NOMO-1 treated with DMSO at 0.1 percent for 48 hours (cell line): ENCODE measurements around the gene PPP3CA.
A peak's percentile ranks its signal among the peaks of the same experiment; 100 is the strongest.

Source experiments
- DNase-seq: peaks from one replicate; lab custom pipeline; 2025; ENCODE audit not compliant: unreplicated experiment; lab: John Stamatoyannopoulos, UW

Gene PPP3CA

DNA sequence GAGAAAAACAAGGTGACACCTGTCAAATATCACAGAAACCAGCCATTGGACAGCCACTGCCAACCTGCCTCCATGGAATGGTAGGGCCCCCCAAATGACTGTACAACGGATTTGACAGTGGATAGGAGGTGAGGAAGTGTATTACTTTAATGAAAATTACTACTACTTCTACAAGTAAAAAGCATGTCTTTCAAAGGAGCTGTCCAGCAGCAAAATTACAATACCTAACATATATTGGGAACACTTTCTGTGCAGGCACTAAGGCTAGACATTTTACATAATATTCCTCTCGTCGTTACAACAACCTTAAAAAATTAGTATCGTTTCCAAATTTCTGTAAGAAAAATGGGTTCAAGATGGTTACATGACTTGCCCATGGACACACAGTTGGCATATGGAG is 14.9 kb downstream of the PPP3CA start:
- no peak for DNase-seq

DNA sequence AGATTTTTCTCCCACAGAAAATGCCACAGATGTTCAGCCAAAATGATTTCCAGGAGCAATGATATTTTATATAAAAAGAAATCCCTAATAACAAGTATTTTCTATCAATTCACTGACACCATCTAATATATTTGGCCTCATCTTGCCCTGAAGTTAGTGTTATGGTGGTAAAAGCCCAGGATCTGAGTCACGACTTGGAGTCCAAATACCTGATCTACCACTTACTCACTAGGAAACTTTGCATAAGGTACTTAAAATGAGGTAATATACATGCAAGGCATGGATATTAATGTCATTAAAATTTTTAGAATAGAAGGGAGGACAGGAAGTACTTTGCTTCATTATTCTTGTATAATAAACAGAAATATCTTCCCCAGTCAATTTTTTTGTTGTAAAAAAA is 16.3 kb downstream of the PPP3CA start:
- no peak for DNase-seq

DNA sequence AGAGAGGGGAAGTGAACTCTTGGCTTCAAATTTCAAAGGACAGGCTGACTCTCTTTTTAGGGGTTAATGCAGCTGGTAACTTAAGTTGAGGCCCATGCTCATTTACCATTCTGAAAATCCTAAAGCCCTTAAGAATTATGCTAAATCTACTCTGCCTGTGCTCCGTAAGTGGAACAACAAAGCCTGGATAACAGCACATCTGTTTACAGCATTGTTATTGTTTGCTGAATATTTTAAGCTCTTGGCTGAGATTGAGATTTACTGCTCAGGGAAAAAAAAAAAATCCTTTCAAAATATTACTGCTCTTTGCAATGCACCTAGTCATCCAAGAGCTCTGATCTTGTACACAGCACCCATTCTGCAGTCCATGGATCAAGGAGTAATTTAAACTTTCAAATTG is 17.7 kb downstream of the PPP3CA start:
- DNase-seq: no peak

DNA sequence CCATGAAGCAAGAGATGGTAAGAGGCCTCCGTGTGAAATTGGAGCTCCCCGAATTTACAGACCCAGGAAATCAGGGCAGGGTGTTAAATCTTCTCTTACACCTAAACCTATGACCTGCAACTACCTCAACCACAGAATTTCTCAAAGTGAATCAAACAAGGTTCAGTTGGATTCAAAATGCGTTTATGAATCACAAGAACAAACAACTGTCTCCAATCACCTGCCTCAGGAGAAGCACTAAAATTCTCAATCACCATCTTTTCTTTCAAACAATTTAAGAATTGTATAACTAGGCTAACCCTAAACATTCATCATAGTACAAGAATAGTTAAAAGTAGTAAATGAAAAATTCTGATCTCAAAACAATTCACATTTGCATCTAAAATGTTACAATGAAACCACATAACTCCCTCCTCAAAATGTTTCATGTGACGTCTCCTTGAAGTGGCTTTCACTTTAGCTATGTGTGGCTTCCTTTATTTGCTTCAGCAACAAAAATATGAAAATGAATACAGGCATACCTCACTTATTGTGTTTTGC is 19.2 kb downstream of the PPP3CA start:
- DNase-seq: no peak

DNA sequence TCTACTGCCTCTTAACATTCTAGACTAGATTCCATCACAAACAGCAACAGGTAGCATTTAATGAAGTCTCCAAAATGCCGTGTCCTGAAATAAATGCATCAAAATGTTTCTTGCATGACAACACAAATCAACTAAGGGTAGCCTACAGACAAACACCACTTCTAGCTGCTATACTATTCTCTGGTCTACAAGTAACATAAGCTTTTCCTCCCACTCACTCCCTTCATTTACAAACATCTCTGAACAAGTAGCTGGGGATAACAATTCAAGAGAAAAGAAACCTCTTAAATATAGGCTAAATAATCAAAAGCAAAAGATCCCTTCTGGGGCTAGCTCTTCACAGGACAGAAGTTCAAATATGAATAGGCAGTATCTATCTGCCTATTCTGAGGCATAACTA is 20.8 kb downstream of the PPP3CA start:
- no peak for DNase-seq

DNA sequence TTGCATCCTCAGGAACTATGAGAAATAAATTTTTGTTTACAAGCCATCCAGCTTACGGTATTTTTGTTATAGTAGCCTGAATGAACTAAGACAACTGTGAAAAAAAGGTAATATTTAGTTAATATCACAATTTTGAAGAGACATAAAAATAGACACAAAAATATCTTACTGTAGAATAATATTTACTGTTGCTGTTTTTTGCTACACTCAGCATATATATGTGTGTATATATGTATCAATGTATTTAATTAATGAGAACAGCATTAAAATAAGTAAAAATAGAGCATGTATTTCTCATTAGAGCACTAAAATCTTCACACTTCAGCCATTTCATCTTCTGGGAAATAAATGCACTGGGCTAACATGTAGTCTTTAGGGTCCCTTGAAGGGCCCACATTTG is 24.6 kb downstream of the PPP3CA start:
- DNase-seq: no peak

DNA sequence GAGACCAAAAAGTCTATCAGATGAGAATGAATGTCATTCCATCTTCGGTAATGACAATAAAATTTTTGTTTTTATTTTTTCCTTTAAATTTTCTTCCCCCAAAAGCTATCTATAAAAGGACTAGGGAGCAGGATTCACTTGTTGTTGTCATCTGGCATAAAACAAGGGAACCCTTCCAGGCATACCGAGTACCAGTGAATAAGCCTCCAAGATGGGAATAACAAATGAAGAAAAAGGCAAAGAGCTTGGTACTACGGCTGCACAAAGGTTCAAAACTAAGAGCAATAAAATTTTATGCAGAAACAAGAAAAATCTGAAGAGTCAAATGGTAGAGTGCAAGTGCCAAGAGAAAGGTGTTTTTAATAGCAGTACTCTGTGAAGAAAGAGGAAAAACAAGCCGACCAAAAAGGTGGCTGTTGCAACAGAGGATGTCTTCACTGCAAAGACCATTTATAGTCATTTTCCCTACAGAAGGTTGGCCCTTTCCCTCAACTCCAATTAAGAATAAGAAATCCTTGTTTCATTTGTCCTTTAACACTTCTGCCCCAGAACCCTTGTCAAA is 25.8 kb downstream of the PPP3CA start:
- DNase-seq: peak; percentile 27

DNA sequence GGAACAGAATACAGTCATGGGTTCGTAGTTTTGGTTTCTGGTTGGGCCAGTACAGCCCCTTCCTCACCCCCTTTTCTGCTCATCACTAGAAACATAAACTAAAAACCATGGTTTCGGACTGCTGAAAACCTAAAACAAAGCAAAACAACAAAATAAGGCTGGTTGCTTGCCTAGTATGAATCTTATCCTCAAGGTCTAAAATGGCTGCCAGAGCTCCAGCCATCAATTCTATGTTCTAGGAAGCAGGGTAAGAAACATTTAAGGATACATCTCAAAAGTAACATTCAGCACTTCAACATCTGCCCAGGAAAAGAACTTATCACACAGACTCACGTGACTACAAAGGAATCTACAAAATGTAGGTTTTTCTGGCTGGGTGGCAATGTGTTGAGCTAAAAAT is 31.5 kb downstream of the PPP3CA start:
- DNase-seq: no peak

DNA sequence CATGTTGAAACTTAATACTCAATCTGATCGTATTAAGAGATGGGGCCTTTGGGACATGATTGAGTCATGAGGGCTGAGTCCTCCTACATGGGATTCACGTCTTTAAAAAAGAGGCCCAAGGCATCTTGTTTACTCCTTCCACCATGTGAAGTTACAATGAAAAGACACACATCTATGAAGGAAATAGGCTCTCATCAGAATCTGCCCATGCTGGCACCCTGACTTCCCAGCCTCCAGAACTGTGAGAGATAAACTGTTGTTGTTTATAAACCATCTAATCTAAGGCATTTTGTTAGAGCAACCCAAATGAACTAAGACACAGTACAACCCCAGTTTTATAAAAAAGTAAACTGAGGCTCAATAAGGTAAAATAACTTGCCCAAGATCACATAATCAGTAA is 32.3 kb downstream of the PPP3CA start:
- DNase-seq: no peak

DNA sequence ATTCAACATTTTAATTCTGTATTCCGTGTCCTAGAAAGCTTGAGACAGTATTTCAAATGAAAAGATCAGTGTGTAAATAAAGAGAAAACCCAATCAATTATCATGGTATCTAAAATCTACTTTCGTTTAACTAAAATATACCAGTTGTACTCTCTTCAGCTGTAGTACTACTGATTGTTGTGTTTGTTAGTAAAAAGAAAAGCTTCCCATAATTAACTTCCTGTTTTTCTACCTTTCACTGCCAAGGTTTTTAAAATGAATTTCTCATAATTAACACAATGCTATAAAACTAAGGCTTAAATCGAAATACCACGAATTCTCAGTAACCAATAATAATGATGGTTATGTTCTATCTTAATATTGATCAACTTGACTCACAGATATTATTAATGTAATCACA is 37.4 kb downstream of the PPP3CA start:
- peak; percentile 41 for DNase-seq

DNA sequence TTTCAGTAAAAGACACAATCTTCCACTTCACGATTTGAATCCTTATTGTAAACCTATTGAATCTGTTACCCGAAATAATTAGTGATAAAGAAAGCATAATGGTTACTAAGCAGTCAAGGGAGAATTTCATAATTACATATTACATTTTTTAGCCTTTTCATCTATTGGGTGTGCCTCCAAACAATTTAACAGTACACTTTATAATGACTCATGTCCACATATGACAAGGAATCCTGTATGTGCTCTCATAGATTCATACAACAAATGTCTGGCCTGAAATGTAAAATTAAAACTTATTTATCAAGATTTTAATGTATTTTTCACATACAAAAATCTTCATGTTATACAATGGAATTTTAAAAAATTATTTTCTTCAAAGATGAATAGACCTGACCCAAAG is 39.4 kb downstream of the PPP3CA start:
- DNase-seq: no peak

DNA sequence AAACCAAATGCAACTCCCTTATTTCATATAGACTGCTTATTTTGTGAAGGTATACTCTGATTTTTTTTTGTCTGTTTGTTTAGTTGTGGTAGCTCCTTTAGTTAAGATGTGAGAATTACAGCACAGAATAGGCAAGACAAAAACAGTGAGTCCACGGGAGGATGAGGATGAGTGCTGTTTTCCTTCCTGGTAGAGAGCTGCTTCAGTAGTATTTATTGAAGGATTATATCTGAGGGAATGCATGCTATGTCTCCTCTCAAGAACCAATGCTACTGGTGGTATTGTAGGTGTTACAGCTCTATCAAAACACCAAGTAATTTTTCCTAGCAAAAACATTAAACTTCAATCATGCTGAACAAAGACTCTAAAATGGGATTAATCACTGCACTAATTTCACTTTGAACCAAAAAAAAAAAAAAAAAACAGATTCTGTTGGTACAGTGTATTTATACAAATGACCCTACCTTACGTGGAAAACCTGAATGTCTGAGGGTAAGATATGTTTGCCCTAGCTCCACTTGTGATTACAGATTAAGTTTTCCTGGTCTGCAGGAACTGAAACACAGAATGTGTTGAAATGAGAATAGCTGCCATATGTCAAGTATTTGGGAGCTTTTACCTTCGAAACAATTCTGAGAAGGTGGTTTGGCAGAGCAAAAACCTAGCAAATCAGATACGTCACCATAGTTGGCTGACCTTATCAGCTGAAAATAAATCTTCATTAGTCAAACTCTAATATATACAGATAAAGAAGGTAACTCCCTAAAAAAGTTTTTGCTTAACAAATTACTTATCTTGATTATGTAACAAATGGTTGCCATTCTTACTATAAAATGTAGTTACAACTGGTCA is 40.3 kb downstream of the PPP3CA start:
- no peak for DNase-seq

DNA sequence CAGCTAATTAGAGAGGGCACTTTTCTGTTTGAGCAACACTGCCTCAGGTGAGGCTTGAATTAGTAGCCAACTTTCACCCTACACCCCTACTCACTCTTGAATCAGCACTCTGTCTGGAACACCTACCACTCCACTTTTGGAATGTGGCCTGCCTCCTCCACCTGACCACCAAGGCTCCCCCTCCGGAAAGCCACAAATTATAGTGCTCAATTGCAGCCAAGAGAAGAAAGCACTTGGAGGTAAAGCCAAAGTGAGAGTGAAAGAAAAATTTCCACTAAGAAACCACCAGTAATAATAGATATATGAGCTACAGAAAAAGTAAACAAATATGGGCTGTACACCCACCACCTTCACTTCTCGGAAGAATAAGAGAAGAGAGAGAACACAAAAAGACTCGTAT is 41.1 kb downstream of the PPP3CA start:
- DNase-seq: no peak

DNA sequence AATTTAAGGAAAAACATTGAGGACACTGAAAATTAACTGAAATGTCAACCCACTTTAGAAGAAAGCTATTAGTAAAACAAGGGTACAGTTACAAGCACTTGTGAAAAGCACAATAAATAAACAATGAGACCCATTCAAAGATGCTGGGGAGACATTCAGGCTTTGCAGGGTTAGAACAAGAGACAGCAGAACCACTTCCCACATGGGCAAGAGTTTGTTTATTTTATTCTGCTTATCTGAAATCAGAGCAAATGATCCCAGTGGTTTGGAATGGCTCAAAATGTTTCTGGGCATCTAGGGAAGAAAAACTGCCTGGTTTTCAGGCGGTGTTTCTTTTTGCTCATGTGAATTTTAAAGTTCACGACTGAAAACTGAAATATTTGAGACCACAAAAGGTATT is 42.4 kb downstream of the PPP3CA start:
- no peak for DNase-seq

DNA sequence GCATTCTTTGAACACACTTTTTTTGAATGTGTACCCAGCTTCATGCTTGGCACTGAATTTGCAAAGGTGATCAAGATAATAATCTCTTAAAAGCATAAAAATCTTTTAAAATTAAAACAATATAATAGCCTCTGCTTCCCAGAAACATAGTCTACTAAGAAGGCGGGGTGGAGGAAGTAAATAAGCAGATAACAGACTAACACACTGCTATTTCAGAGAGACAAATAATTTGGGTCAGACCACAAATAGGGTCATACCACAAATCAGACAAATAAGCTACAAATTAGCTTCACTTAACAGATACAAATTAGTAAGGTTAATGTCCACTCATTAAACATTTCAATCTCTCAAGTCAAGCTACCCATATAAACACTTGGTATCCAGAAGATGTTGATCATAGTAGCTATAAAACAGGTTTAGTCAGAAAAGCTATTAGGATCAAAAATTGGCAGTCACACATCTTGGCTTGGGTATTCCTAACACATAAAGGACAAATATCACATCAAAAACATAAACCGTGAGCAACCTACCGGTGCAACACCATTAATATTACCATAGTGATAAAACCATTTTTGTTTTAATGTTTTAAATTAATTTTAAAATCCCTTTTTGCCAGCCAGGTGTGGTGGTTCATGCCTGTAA is 47.3 kb downstream of the PPP3CA start:
- DNase-seq: no peak

DNA sequence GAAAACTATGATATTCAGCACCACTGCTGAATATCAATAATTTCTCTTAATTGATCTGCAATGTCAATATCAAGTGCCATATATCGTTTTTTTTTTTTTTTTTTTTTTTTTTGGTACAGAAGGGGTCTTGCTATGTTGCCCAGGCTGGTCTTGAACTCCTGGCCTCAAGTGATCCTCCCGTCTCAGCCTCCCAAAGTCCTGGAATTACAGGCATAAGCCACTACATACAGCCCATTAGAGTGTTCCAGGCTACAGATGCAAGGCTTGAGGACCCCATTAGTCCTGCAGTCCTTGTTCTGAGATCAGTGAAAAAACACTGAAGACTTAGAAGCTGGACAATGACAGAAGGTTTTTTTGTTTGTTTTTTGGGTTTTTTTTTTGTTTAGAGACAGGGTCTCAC is 48.3 kb downstream of the PPP3CA start:
- no peak for DNase-seq

DNA sequence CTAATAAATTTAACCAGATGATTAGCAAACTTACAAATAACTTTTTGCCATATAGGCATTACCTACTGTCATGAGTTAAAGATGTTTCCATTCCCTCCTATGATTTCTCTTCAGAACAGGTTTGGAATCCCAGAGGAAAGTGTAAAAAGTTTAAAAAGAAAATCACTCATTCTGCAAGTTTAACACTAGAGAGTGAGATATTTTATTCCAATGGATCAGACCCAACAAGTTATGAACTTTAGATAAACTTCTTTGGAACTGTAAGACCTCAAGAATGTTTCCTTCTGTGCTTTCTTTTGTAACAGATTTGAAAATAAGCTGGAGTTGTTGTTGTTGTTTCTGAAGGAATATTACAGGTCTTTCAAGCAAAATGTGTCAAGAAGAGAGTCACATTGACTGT is 51.6 kb downstream of the PPP3CA start:
- no peak for DNase-seq

DNA sequence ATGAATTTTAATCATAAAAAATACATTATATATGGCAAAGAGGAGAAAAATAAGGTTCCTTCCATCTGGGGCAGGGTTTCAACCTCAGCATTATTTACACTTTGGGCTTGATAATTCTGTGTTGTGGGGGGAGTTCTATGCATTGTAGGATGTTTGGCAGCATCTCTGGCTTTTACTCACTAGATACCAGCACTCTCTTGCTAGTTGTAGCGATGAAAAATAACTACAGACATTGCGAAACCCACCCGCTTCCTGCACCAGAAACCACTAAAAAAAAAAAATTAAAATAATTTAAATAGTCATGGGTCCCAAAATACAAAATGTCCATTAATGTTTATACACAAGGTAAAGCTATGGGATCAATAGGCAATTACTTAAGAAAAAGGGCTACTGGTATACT is 52.7 kb downstream of the PPP3CA start:
- DNase-seq: peak; percentile 6

DNA sequence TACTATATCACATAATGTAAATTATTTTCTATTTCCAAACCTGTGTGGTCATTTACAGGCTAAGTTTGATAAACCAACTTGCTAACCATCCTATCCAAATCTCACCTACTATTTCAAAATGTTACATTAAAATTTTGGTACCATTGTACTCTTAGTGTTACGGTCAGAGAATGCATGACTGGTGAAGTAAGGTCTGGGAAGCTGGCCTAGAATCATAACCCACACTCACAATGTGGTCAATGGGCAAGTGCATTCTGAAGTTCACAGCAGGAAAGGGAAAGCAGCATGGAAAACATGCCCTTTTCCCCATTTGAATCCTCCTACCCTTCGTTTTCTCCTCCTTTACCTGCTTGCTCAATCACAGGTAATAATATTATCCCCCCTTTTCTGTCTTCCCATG is 54.4 kb downstream of the PPP3CA start:
- DNase-seq: no peak

DNA sequence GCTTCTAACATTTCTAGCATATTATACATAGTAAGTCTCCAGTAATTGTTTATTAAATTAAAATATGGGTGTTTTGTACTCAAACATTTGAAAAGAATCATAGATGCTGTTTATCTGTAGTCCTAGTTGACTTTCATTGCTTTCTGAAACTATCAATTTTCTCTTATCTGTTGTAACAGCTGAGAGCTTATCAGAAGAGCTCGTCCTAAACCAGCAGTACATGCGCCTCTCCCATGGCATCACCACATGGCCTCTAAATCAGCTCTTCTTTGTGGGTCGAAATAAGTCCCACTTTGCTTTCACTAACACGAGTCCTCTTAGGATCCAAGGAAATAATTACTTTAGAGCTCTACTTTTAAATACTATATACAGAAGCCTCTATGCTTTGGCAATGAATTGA is 55.1 kb downstream of the PPP3CA start:
- DNase-seq: no peak

DNA sequence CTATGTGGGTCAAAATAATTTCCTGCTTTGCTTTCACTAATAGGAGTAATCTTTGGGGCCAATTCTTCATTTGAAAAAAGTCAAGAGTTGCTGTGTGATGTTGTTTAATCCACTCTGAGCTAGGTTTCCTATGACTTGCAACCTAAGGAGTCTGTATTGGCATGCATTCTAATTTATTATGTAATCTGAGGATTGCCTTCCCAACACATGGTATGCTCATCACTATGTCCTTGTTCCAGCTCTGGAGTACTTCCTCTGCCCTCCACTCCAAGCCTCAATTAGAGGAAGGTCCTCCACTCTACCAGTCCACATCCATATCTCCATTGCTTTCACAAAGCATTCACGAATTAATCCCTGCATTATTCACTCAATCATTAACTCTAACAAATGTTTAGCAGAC is 56.1 kb downstream of the PPP3CA start:
- no peak for DNase-seq

DNA sequence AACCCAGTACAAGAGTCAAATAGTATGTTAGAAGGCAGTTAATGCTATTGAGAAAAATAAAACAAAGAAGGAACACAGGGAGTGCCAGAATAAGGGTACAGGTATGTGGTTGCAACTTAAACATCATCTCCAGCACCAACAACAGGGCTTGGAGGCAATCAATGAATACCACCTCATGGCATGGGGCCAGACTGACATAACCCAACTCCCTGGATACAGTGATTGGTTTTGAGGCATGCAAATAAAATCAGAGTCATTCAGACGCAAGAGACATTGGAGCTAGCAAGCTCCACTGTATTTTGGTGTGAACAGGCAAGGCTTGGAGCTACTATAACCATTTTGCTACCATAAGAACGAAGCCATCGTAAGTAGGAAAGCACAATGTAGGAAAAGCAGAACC is 56.7 kb downstream of the PPP3CA start:
- no peak for DNase-seq
